K562 (cell line): Measurements from ENCODE around the gene ZNF610. TPM values are rescaled to one million over a fixed set of nuclear protein-coding genes. Genes with fewer than 3 reads are reported as not detected.

Source experiments
- BHLHE40 ChIP-seq: IDR thresholded peaks from 2 replicates; pipeline ENCODE4 v1.6.1; 2011; ENCODE audit warnings: low read length, improper control_type of control experiment
- CTCF ChIP-seq, 3 experiments: IDR thresholded peaks in 2 of 3; conservative IDR thresholded peaks in 1 of 3; 2 replicates each; pipeline ENCODE4 v1.5.1; 2011 to 2012; ENCODE audit warnings: low read length in 3 of 3, mild to moderate bottlenecking in 3 of 3, control low read depth in 2 of 3, improper control_type of control experiment in 1 of 3, inconsistent platforms in 1 of 3, low read depth in 1 of 3, mixed read lengths in 1 of 3, moderate library complexity in 1 of 3; ENCODE audit not compliant: insufficient read depth in 2 of 3
- EGR1 ChIP-seq: fragments of 450-650 bp; conservative IDR thresholded peaks from 2 replicates; pipeline ENCODE4 v1.6.1; 2017; ENCODE audit warnings: mild to moderate bottlenecking
- EHMT2 ChIP-seq: fragments of 450-650 bp; IDR thresholded peaks from 2 replicates; pipeline ENCODE4 v1.6.1; 2018; ENCODE audit warnings: antibody characterized with exemption
- FOXP1 ChIP-seq: sonication (generic); formaldehyde crosslinking; IDR thresholded peaks from 2 replicates; pipeline ENCODE4 v1.8.0; 2022; ENCODE audit warnings: mild to moderate bottlenecking, missing genetic modification reagents
- JUND ChIP-seq, 2 experiments: IDR thresholded peaks; 2 replicates in 1 of 2; 3 replicates in 1 of 2; pipeline ENCODE4 v1.6.1; 2011; ENCODE audit warnings: borderline replicate concordance in 2 of 2, low read depth in 2 of 2, low read length in 2 of 2, improper control_type of control experiment in 1 of 2, missing biosample characterization in 1 of 2, missing genetic modification characterization in 1 of 2, missing genetic modification reagents in 1 of 2
- RFX7 ChIP-seq: fragments of 250-450 bp; sonication (Bioruptor Pico); IDR thresholded peaks from 2 replicates; pipeline ENCODE4 v1.5.1; 2021; ENCODE audit warnings: mild to moderate bottlenecking
- SP1 ChIP-seq: sonication (generic); formaldehyde crosslinking; IDR thresholded peaks from 2 replicates; pipeline ENCODE4 v1.8.1; 2022; ENCODE audit warnings: mild to moderate bottlenecking, missing genetic modification reagents
- U2AF2 ChIP-seq: fragments of 200-400 bp; formaldehyde crosslinking; optimal IDR thresholded peaks from 2 replicates; pipeline ENCODE3; 2017; ENCODE audit warnings: low read depth, mild to moderate bottlenecking, low read length
- ZEB2 ChIP-seq: fragments of 450-650 bp; IDR thresholded peaks from 2 replicates; pipeline ENCODE4 v1.6.1; 2016
- ZNF444 ChIP-seq: fragments of 250-450 bp; sonication (Bioruptor Pico); IDR thresholded peaks from 2 replicates; pipeline ENCODE4 v1.4.0; 2020; ENCODE audit warnings: mild to moderate bottlenecking, moderate library complexity
- polyA plus RNA-seq, 8 experiments: library from polyadenylated mRNA; depleted of rRNA in 4 of 8; stranded (reverse) in 5 of 8; unstranded in 3 of 8; fragments of >200 nt; fragmentation: Nextera tagmentation in 2 of 8; fragmentation: Illumina TruSeq in 1 of 8; extraction: Ambion mirVana in 2 of 8; extraction: Trizol in 1 of 8; gene quantifications; 2 replicates each; pipeline versions ENCODE4 v1.2.1 to v1.2.3, GENCODE V29; 2011 to 2014; ENCODE audit warnings: inconsistent platforms in 1 of 8, missing spikeins in 1 of 8
- total RNA-seq, 7 experiments: library from RNA; depleted of rRNA in 6 of 7; stranded (reverse); fragments of >200 nt in 6 of 7; fragmentation: Illumina TruSeq in 2 of 7; extraction: Trizol in 2 of 7; gene quantifications; 2 replicates each; pipeline versions ENCODE4 v1.2.1 to v1.2.3, GENCODE V29; 2011 to 2021; ENCODE audit warnings: low replicate concordance in 1 of 7
- TF ChIP-seq, protein P1 (sequence below): fragments of 450-650 bp; IDR thresholded peaks from 2 replicates; pipeline ENCODE4 v1.6.1; 2016; ENCODE audit warnings: low read depth
- TF ChIP-seq, protein P2 (sequence below): fragments of 250-450 bp; sonication (Bioruptor Pico); IDR thresholded peaks from 2 replicates; pipeline ENCODE4 v1.9.0; 2021; ENCODE audit warnings: mild to moderate bottlenecking, inconsistent platforms

The ZNF610 gene
- total and polyA plus RNA-seq, 9 of the 15 experiments (the other 6 are each of a cell fraction or from before 2014, with no cell fraction given), result not detected

DNA sequence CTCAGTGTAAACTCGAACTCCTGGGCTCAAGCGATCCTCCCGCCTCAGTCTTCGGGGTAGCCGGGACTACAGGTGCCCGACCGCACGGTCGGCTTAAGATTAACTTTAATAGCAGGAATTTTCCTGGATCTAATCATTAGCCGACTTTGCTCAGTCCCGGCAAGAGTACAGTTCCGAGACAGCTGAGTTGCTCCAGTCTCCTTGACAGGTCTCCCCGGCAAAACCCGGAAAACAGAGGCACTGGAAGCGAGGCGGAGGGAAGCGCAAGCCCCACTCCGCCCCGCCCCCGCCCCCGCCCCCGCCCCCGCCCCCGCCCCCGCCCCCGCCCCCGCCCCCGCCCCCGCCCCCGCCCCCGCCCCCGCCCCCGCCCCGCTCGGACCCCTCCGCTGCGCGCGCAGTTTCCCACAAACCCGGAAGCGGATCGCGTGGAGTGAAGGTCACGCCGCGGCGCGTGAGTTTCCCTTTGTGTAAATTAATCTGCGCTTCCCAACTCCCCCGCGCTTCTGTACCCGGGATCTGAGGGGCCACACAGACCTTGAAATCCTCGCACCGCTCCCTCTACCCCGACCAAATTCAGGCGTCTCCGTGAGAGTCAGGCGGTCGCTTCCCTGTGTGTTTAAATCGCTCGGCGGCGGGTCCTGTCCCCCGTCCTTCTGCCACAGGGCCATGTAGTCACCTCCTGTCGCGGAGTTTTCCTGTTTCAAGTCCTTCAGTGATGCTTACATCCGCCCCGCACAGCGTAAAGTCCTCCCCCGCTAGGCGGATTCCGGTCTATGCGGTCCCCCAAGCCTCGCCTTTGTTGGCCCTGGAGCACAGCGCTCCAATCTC, 39.1 kb upstream of the ZNF610 start, which contains the start of gene ZNF480 (continued):
- TF ChIP-seq, protein P1, sequence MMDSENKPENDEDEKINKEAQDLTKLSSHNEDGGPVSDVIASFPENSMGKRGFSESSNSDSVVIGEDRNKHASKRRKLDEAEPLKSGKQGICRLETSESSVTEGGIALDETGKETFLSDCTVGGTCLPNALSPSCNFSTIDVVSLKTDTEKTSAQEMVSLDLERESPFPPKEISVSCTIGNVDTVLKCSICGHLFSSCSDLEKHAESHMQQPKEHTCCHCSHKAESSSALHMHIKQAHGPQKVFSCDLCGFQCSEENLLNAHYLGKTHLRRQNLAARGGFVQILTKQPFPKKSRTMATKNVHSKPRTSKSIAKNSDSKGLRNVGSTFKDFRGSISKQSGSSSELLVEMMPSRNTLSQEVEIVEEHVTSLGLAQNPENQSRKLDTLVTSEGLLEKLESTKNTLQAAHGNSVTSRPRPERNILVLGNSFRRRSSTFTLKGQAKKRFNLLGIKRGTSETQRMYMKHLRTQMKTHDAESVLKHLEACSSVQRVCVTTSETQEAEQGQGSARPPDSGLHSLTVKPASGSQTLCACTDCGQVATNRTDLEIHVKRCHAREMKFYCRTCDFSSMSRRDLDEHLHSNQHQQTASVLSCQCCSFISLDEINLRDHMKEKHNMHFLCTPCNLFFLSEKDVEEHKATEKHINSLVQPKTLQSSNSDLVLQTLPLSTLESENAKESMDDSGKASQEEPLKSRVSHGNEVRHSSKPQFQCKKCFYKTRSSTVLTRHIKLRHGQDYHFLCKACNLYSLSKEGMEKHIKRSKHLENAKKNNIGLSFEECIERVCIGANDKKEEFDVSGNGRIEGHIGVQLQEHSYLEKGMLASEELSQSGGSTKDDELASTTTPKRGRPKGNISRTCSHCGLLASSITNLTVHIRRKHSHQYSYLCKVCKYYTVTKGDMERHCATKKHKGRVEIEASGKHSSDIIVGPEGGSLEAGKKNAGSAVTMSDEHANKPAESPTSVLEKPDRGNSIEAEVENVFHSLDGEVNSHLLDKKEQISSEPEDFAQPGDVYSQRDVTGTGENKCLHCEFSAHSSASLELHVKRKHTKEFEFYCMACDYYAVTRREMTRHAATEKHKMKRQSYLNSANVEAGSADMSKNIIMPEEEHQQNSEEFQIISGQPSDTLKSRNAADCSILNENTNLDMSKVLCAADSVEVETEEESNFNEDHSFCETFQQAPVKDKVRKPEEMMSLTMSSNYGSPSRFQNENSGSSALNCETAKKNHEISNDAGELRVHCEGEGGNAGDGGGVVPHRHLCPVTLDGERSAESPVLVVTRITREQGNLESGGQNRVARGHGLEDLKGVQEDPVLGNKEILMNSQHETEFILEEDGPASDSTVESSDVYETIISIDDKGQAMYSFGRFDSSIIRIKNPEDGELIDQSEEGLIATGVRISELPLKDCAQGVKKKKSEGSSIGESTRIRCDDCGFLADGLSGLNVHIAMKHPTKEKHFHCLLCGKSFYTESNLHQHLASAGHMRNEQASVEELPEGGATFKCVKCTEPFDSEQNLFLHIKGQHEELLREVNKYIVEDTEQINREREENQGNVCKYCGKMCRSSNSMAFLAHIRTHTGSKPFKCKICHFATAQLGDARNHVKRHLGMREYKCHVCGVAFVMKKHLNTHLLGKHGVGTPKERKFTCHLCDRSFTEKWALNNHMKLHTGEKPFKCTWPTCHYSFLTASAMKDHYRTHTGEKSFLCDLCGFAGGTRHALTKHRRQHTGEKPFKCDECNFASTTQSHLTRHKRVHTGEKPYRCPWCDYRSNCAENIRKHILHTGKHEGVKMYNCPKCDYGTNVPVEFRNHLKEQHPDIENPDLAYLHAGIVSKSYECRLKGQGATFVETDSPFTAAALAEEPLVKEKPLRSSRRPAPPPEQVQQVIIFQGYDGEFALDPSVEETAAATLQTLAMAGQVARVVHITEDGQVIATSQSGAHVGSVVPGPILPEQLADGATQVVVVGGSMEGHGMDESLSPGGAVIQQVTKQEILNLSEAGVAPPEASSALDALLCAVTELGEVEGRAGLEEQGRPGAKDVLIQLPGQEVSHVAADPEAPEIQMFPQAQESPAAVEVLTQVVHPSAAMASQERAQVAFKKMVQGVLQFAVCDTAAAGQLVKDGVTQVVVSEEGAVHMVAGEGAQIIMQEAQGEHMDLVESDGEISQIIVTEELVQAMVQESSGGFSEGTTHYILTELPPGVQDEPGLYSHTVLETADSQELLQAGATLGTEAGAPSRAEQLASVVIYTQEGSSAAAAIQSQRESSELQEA, result no peak
- TF ChIP-seq U2AF2 (no peak), FOXP1 (CRISPR knock-in tag) (peak; percentile 77; the same call in 1 of the 2 replicates), JUND (IDR thresholded peaks at IDR 0.05; ENCODE audit: borderline replicate concordance, low read depth, low read length) (peak; percentile 4; the same call in 1 of the 2 replicates), JUND (tag; IDR thresholded peaks at IDR 0.05; ENCODE audit: borderline replicate concordance, low read depth, low read length) (no peak), RFX7 (CRISPR knock-in tag) (no peak), ZNF444 (CRISPR knock-in tag) (no peak), CTCF (IDR thresholded peaks at IDR 0.05 in 2 of 3, conservative IDR thresholded peaks at IDR 0.05 in 1 of 3; ENCODE audit: insufficient read depth in 2 of 3, low read depth in 1 of 3, low read length in 3 of 3) (0 out of 6 replicates have a peak, but pooled peaks of 1 of the 3 experiments have one; percentile 22), BHLHE40 (no peak), EHMT2 (no peak), ZEB2 (no peak), EGR1 (peak; percentile 69), SP1 (CRISPR knock-in tag) (peak; percentile 45; the same call in 1 of the 2 replicates)
- TF ChIP-seq, protein P2, sequence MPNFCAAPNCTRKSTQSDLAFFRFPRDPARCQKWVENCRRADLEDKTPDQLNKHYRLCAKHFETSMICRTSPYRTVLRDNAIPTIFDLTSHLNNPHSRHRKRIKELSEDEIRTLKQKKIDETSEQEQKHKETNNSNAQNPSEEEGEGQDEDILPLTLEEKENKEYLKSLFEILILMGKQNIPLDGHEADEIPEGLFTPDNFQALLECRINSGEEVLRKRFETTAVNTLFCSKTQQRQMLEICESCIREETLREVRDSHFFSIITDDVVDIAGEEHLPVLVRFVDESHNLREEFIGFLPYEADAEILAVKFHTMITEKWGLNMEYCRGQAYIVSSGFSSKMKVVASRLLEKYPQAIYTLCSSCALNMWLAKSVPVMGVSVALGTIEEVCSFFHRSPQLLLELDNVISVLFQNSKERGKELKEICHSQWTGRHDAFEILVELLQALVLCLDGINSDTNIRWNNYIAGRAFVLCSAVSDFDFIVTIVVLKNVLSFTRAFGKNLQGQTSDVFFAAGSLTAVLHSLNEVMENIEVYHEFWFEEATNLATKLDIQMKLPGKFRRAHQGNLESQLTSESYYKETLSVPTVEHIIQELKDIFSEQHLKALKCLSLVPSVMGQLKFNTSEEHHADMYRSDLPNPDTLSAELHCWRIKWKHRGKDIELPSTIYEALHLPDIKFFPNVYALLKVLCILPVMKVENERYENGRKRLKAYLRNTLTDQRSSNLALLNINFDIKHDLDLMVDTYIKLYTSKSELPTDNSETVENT, result no peak
